Erythroblast (primary cell): ENCODE data around the gene SAV1.

ENCODE experiments used
- GATA1 ChIP-seq: IDR thresholded peaks from 2 replicates; pipeline ENCODE4 v1.6.1; 2011; ENCODE audit warnings: low read depth, mild to moderate bottlenecking, control low read depth, low read length, moderate library complexity
- POLR2A ChIP-seq: IDR thresholded peaks from 2 replicates; pipeline ENCODE4 v1.6.1; 2011; ENCODE audit warnings: mild to moderate bottlenecking, low read length

- TF ChIP-seq POLR2A (no peak), GATA1 (no peak)
These were observed 37.0 kb upstream of the SAV1 start for GRCh38 chr14:50705026-50705593.
